ENCODE measurements around the gene CENPP. TPM values are rescaled to one million over a fixed set of nuclear protein-coding genes. Genes with fewer than 3 reads are reported as not detected.

The CENPP gene
- total RNA-seq, 1 donor from 2014 or later: 7.7 TPM

DNA sequence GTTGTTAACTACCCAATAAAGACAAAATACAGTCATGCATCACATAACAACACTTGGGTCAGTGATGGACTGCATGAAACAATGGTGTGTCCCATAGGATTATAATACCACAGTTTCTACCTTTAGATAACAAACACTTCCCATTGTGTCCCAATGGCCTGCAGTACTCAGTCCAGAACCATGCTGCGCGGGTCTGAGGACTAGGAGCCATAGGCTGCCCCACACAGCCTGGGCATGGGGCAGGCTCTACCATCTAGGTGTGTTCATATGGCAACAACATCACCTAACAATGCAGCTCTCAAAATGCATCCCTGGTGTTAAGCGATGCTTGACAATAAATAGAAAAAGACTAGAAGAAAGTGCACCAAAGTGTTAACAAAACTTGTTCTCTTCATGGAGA, 337.4 kb downstream of the CENPP start:
- TF ChIP-seq, protein P1, sequence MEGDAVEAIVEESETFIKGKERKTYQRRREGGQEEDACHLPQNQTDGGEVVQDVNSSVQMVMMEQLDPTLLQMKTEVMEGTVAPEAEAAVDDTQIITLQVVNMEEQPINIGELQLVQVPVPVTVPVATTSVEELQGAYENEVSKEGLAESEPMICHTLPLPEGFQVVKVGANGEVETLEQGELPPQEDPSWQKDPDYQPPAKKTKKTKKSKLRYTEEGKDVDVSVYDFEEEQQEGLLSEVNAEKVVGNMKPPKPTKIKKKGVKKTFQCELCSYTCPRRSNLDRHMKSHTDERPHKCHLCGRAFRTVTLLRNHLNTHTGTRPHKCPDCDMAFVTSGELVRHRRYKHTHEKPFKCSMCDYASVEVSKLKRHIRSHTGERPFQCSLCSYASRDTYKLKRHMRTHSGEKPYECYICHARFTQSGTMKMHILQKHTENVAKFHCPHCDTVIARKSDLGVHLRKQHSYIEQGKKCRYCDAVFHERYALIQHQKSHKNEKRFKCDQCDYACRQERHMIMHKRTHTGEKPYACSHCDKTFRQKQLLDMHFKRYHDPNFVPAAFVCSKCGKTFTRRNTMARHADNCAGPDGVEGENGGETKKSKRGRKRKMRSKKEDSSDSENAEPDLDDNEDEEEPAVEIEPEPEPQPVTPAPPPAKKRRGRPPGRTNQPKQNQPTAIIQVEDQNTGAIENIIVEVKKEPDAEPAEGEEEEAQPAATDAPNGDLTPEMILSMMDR (IDR thresholded peaks at IDR 0.05): no peak
- H3K36me3 Mint-ChIP-seq (ENCODE audit: low read depth): peaks cover 6% of the 10 kb centered on the region
- DNase-seq (ENCODE audit: low spot score): peak; percentile 39
- no peaks in the 10 kb centered on the region for H3K27me3 Mint-ChIP-seq (ENCODE audit: low read depth)
- no peak overlapping the region for H3K27ac Mint-ChIP-seq (ENCODE audit: unreplicated experiment)
- H3K4me1 Mint-ChIP-seq (ENCODE audit: low read depth): peaks cover 34% of the 10 kb centered on the region
- H3K9me3 Mint-ChIP-seq (ENCODE audit: low read depth): no peaks in the 10 kb centered on the region
- no peak overlapping the region for H3K4me3 Mint-ChIP-seq (ENCODE audit: unreplicated experiment)

DNA sequence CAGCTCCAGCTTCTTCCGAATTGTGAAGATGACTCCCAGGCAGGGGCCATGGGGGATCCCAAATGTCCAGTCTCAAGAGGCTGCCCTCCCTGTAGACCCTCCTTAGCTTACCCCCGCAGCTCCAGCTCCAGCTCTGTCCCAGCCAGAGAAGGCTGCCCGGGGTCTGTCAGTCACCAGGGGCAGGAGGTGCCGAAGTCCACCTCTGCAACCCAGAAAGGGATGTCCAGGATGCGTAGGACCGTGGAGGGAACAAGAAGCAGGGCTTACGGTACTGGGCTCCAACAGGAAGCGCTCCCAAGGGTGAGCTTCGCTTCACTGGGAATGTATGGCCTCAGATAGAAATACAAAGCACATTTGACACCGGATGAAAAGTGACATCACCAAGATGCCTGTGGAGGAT, 338.2 kb downstream of the CENPP start:
- H3K4me1 Mint-ChIP-seq (ENCODE audit: low read depth): peaks cover 43% of the 10 kb centered on the region
- H3K27me3 Mint-ChIP-seq (ENCODE audit: low read depth): no peaks in the 10 kb centered on the region
- no peak overlapping the region for H3K27ac Mint-ChIP-seq (ENCODE audit: unreplicated experiment)
- H3K9me3 Mint-ChIP-seq (ENCODE audit: low read depth): no peaks in the 10 kb centered on the region
- H3K36me3 Mint-ChIP-seq (ENCODE audit: low read depth): peaks cover 6% of the 10 kb centered on the region
- TF ChIP-seq, protein P1 (IDR thresholded peaks at IDR 0.05): no peak
- DNase-seq (ENCODE audit: low spot score): peak; percentile 40
- H3K4me3 Mint-ChIP-seq (ENCODE audit: unreplicated experiment): no peak overlapping the region

DNA sequence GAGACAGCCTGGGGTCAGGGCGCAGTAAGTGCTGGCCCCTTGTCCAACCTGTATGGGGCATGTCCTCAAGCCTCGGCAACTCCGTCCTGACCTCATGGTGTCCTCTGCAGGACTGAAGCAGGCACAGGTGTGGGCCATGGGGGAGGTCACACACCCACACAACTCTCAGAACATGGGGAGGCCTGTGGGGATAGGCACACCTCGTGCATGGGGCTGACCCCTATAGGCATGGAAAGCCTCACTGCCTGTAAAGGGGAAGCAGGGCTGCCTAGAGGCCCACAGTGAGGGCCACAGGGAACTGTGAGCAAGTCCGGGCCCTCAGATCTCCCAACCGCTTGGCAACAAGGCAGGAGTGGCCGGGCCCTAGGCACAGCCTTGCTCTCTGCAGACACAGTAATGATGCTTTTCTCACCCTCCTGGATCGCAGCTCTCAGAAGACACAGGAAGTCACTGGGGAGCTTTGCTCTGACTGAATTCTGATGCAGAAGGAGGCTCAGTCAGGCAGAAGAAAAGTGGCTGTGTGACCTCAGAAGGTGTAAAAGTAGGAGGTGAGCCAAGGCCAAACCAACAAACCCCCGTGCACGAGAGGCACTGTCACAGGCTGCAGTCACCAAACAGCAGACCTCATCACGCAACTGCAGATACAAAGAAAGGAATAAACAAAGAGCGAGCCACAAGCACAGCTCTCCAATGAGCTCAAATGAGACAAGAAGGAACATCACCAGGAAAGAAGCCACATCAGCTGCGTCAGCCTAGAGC, 338.8 kb downstream of the CENPP start:
- Mint-ChIP-seq H3K27ac (ENCODE audit: unreplicated experiment) (peak overlapping the region; percentile 25), H3K27me3 (ENCODE audit: low read depth) (no peaks in the 10 kb centered on the region), H3K4me1 (ENCODE audit: low read depth) (peaks cover 46% of the 10 kb centered on the region), H3K36me3 (ENCODE audit: low read depth) (peaks cover 6% of the 10 kb centered on the region), H3K4me3 (ENCODE audit: unreplicated experiment) (no peak overlapping the region), H3K9me3 (ENCODE audit: low read depth) (no peaks in the 10 kb centered on the region)
- TF ChIP-seq, protein P1 (IDR thresholded peaks at IDR 0.05): no peak
- peak; percentile 69 for DNase-seq (ENCODE audit: low spot score)

DNA sequence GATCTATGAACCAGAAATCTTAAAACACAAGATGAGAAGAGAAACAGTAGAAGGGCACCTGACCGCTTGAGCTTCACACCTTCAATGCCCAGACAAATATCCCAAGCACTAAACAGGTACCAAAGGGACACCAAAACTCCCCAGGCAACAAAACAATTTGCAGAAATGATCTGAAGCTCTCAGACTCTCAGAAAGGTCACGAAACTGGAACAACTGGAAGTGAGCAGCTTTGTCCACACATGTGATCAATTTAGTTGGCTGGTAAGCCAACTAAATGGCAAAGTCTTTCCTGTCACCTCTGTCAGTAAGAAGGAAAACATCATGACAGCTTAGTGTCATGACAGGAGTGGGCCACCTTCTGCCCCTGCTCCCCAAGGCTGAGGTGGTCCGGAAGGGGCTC, 340.1 kb downstream of the CENPP start:
- TF ChIP-seq, protein P1 (IDR thresholded peaks at IDR 0.05): no peak
- H3K4me3 Mint-ChIP-seq (ENCODE audit: unreplicated experiment): no peak overlapping the region
- peaks cover 51% of the 10 kb centered on the region for H3K4me1 Mint-ChIP-seq (ENCODE audit: low read depth)
- no peaks in the 10 kb centered on the region for H3K27me3 Mint-ChIP-seq (ENCODE audit: low read depth)
- H3K9me3 Mint-ChIP-seq (ENCODE audit: low read depth): no peaks in the 10 kb centered on the region
- H3K36me3 Mint-ChIP-seq (ENCODE audit: low read depth): peaks cover 6% of the 10 kb centered on the region
- H3K27ac Mint-ChIP-seq (ENCODE audit: unreplicated experiment): no peak overlapping the region
- DNase-seq (ENCODE audit: low spot score): no peak

DNA sequence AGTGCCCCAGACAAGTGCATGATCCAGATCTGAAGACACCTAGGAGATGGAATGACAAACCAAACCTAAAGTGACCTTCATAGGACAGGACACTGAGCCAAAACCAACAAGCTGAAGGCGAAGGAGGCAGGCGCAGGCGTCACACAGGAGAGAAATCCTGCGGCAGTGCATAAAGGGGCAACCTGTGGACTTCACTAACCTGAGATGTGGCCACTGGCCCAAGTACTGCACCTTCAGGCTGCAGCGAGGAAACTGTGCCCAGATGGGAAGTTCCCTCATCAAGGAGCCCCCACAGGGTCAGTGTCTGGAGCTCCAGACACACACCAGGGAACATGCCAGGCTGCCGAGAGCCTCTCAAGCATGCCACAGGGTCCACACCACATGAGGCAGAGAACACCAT, 340.5 kb downstream of the CENPP start:
- Mint-ChIP-seq H3K4me3 (ENCODE audit: unreplicated experiment) (no peak overlapping the region), H3K9me3 (ENCODE audit: low read depth) (no peaks in the 10 kb centered on the region), H3K36me3 (ENCODE audit: low read depth) (peaks cover 6% of the 10 kb centered on the region), H3K4me1 (ENCODE audit: low read depth) (peaks cover 54% of the 10 kb centered on the region), H3K27ac (ENCODE audit: unreplicated experiment) (no peak overlapping the region), H3K27me3 (ENCODE audit: low read depth) (no peaks in the 10 kb centered on the region)
- peak; percentile 38 for DNase-seq (ENCODE audit: low spot score)
- TF ChIP-seq, protein P1 (IDR thresholded peaks at IDR 0.05): no peak
